Lower lobe of right lung (tissue), 2 donors: ENCODE measurements around the gene ZBTB2. TPM values are rescaled to one million over a fixed set of nuclear protein-coding genes. Genes with fewer than 3 reads are reported as not detected.
"Not testable (repeated sequence)": the region's sequence is repeated elsewhere in the genome, so short reads cannot be mapped to it uniquely, and the experiment has no call there.

Experiments used
- ATAC-seq, 2 donors: fragments of 200-7000 bp; cut with Tn5 transposase; one replicate each; pipeline ENCODE4 v1.9.1; 2020 to 2022; ENCODE audit warnings: mild to moderate bottlenecking in 2 of 2, moderate library complexity in 2 of 2
- DNase-seq: peaks from one replicate; pipeline ENCODE4 v3.0.0-alpha.2; 2020
- H3K27ac ChIP-seq: fragments of 200-600 bp; one replicate; pipeline ENCODE4 v1.8.0; 2022
- H3K27me3 ChIP-seq: fragments of 200-600 bp; one replicate; pipeline ENCODE4 v1.8.0; 2022; ENCODE audit warnings: low read depth
- H3K36me3 ChIP-seq: fragments of 200-600 bp; one replicate; pipeline ENCODE4 v1.8.0; 2022; ENCODE audit warnings: mild to moderate bottlenecking
- H3K4me1 ChIP-seq: fragments of 200-600 bp; one replicate; pipeline ENCODE4 v1.8.0; 2022
- H3K4me3 ChIP-seq: fragments of 200-600 bp; one replicate; pipeline ENCODE4 v1.8.0; 2022; ENCODE audit warnings: mild to moderate bottlenecking
- H3K9me3 ChIP-seq: fragments of 200-600 bp; one replicate; pipeline ENCODE4 v1.8.0; 2022
- intact Hi-C: fragments of 100-400 bp; cut with DNase I; formaldehyde crosslinking; loops from one replicate; pipeline ENCODE4 v1.11.0; 2022
- total RNA-seq: library from RNA; stranded (reverse); fragmentation: NEBNext Ultra II Directional; extraction: Animal tissue kit (Norgen Biotek cat#: 25700); gene quantifications from one replicate; pipeline ENCODE4 v1.2.1, GENCODE V29; 2021
- TF ChIP-seq, protein P1 (sequence below): fragments of 200-600 bp; IDR thresholded peaks from one replicate; pipeline ENCODE4 v1.8.0; 2022; ENCODE audit warnings: antibody characterized with exemption, mild to moderate bottlenecking
- donor health status: DM: no; HTN: yes; CAD: no; lungs with severe emphysema.

The ZBTB2 gene
- total RNA-seq, 1 donor from 2014 or later: 10.3 TPM

DNA sequence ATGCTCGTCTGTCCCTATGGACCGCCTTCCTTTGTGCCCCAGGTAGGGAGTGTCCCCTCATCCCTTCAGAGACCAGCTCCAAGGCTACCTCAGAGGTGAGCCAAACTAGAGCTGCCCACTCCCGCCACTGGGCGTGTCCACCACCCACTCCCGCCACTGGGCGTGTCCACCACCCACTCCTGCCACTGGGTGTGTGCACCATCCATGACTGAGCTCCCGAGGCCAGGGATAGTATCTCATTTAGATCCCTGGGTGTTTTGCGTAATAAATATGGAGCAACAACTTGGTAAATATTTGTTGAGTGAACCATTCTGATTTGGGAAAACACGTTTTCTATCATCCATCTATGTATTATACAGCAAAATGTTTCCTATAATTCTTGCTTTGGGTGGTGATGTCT, 68.8 kb downstream of the ZBTB2 start:
- ATAC-seq (no peak), DNase-seq (no peak)
- H3K4me1 ChIP-seq: peaks cover 27% of the 10 kb centered on the region
- no peak overlapping the region for H3K4me3 ChIP-seq
- intact Hi-C loops: loop anchor here (5.0 to 10.0 kb wide), 2 partner anchors 310 to 428 kb away; no protein-coding TSS in a partner anchor
- H3K27me3 ChIP-seq: no peaks in the 10 kb centered on the region
- H3K36me3 ChIP-seq: no peaks in the 10 kb centered on the region
- H3K9me3 ChIP-seq: no peaks in the 10 kb centered on the region
- TF ChIP-seq, protein P1, sequence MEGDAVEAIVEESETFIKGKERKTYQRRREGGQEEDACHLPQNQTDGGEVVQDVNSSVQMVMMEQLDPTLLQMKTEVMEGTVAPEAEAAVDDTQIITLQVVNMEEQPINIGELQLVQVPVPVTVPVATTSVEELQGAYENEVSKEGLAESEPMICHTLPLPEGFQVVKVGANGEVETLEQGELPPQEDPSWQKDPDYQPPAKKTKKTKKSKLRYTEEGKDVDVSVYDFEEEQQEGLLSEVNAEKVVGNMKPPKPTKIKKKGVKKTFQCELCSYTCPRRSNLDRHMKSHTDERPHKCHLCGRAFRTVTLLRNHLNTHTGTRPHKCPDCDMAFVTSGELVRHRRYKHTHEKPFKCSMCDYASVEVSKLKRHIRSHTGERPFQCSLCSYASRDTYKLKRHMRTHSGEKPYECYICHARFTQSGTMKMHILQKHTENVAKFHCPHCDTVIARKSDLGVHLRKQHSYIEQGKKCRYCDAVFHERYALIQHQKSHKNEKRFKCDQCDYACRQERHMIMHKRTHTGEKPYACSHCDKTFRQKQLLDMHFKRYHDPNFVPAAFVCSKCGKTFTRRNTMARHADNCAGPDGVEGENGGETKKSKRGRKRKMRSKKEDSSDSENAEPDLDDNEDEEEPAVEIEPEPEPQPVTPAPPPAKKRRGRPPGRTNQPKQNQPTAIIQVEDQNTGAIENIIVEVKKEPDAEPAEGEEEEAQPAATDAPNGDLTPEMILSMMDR: no peak
- H3K27ac ChIP-seq: no peak overlapping the region

DNA sequence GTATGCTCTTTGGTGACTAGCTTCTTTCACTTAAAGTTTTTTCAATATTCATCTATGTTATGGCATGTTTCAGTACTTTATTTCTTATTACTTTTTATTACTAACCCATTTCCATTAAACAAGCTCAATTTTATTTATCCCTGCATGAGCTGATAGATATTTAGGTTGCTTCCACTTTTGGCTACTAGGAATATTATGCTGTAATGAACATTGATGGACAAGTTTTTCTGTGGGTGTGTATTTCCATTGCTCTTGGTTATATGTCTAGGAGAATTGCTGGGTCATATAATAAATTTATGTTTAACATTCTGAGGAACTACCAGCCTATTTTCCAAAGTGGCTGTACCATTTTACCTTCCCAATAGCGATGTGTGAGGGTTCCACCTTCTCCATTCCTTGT, 69.9 kb downstream of the ZBTB2 start:
- Histone ChIP-seq H3K36me3 (no peaks in the 10 kb centered on the region), H3K9me3 (no peaks in the 10 kb centered on the region), H3K27me3 (no peaks in the 10 kb centered on the region), H3K27ac (no peak overlapping the region), H3K4me3 (no peak overlapping the region), H3K4me1 (peaks cover 27% of the 10 kb centered on the region)
- intact Hi-C loops: loop anchor here (5.0 to 10.0 kb wide), 2 partner anchors 309 to 427 kb away; no protein-coding TSS in a partner anchor
- DNase-seq (no peak), ATAC-seq (no peak)
- TF ChIP-seq, protein P1: no peak

DNA sequence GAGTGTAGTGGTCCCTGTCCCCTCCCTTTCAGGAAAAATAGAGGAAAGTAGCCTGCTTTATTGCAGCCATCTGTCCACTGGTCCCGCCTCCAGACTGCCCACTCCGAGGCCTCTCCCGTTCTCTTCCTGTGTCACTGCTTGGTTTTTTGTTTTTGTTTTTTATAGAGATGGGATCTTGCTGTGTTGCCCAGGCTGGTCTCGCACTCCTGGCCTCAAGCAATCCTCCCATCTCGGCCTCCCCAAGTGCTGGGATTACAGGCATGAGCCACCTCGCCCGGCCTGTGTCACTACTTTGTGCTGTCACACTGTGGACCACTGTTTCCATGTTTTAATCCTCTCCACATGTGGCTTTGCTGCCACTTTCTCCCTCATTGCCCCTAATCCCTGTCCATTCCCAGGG, 71.2 kb downstream of the ZBTB2 start:
- intact Hi-C loops: loop anchor here (5.0 to 10.0 kb wide), 2 partner anchors 308 to 425 kb away; no protein-coding TSS in a partner anchor
- ATAC-seq: no peak
- Histone ChIP-seq H3K9me3 (no peaks in the 10 kb centered on the region), H3K36me3 (no peaks in the 10 kb centered on the region), H3K27me3 (no peaks in the 10 kb centered on the region), H3K4me1 (peaks cover 17% of the 10 kb centered on the region), H3K27ac (no peak overlapping the region), H3K4me3 (no peak overlapping the region)
- TF ChIP-seq, protein P1: no peak
- DNase-seq: no peak

DNA sequence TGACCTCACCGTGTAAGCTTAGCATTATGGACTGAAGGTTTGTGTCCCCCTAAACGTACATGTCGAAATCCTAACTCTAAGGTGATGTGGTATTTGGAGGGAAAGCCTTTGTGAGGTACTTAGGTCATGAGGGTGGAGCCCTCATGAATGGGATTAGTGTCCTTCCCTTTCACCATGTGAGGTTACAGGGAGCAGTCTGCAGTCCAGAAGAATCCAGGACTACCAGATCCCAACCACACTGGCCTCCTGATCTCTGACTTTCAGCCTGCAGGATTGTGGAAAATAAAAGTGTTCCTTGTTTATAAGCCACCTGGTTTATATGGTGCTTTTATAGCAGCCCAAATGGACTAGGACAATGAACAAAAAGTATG, 73.4 kb downstream of the ZBTB2 start:
- DNase-seq: no peak
- no peaks in the 10 kb centered on the region for H3K36me3 ChIP-seq
- intact Hi-C loops: no loop called here
- H3K9me3 ChIP-seq: no peaks in the 10 kb centered on the region
- H3K27me3 ChIP-seq: no peaks in the 10 kb centered on the region
- no peak overlapping the region for H3K4me3 ChIP-seq
- no peaks in the 10 kb centered on the region for H3K4me1 ChIP-seq
- H3K27ac ChIP-seq: no peak overlapping the region
- ATAC-seq: no peak
- TF ChIP-seq, protein P1: no peak

DNA sequence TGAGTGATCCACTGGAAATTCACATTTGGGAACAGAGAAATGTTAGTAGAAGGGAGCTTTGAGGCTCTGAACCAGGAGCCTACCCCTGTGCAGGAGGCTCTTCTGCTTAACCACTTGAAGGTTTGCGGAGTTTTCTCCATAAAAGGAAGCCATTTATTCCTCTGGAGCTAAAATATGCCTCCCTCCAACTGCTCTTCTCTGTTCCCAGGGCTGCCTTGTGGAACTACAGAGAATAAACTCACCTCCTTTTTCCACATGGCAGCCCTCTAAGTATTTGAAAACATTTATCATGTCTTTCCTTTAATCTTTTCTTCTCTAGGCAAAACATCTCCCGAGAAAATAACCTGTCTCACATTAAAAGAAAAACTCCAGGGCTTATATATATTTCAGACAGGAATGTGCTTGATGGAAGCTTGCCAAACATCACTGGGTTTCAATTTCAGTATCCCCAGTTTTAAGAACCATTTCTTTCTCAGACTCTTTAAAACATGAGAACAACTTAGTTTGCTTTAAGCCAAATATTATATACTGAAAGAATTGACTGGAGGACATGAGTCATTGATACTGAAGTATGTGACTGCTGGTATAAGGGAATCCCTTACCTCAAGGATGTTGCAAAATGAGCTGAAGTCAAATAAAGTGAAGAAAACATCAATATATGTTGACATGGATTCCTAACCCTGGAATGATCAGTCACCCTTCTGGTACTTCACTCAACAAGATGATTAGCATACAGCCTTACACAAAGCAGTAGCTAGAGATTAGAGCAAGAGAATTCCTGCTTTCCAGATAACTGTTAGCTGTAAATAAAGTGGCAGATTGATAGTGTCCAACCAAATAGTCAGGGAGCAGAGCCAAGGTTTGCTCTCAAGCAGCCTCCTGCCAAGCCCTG, 74.0 kb downstream of the ZBTB2 start:
- TF ChIP-seq, protein P1: no peak
- Histone ChIP-seq H3K9me3 (no peaks in the 10 kb centered on the region), H3K27me3 (no peaks in the 10 kb centered on the region), H3K36me3 (no peaks in the 10 kb centered on the region), H3K27ac (no peak overlapping the region), H3K4me3 (no peak overlapping the region), H3K4me1 (no peaks in the 10 kb centered on the region)
- no peak for ATAC-seq
- no peak for DNase-seq
- intact Hi-C loops: no loop called here

DNA sequence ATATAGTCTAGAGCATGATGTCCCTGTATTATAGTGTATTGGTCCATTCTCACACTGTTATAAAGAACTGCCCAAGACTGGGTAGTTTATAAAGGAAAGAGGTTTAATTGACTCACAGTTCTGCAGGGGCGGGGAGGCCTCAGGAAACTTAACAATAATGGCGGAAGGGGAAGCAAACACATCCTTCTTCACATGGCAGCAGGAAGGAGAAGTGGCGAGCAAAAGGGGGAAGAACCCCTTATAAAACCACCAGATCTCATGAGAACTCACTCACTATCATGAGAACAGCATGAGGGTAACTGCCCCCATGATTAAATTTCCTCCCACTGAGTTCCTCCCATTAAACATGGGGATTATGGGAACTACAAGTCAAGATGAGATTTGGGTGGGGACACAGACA, 75.7 kb downstream of the ZBTB2 start:
- H3K9me3 ChIP-seq, ATAC-seq, H3K4me3 ChIP-seq, DNase-seq, H3K4me1 ChIP-seq, H3K36me3 ChIP-seq, intact Hi-C loops, H3K27ac ChIP-seq, H3K27me3 ChIP-seq: not testable (repeated sequence)
